GM18520 (cell line): ENCODE measurements around the gene LRRC8D.
A peak's percentile ranks its signal among the peaks of the same experiment; 100 is the strongest.

Experiments
- ATAC-seq: cut with Tn5 transposase; IDR thresholded peaks from one replicate; pipeline ENCODE4 v1.9.1; 2021; ENCODE audit not compliant: unreplicated experiment

The LRRC8D gene

GRCh38 chr1:89832496-89833127, 11.8 kb downstream of the LRRC8D start:
- ATAC-seq, result no peak

DNA sequence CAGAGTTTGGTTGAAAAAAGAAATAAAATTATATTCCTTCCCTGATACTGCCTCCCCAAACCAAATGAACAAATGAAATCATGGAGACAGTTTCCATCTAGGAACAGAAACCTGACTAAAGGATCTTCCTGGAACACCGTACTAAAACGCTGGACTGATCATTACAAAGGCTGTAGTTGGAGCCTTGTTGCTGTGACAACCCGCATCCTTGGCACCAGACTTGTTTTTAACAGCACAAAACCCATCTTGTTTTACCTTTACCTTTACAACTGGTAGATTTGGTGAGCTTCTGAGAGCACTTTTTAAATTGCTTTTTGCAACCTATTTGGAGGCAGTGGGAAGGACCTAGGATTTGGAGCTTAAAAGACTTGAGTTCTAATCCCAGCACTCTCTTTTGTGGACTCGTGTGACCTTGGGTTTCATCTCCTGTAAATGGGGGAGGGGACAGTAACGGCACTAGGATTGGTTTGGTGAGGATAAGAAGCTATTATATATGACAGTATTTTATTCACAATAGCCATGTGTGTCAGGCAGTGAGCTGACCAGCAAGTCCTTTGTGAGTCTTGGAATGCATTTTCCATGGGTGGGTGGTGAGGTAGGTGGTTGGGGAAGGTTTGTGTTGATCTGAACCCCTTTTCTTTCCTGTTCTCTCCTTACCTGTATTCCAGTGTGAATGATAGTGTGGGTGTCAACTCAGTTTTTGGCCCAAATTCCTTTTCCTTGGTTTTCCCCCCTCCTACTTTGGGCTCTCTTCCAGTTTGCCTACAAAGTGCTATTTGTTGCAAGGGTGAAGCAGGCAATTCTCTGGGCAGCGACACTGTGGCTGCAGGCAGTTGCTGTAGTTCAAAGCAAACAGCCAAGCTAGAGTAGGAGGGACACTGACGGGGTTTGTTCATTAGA, 12.6 kb downstream of the LRRC8D start:
- ATAC-seq, result no peak

DNA sequence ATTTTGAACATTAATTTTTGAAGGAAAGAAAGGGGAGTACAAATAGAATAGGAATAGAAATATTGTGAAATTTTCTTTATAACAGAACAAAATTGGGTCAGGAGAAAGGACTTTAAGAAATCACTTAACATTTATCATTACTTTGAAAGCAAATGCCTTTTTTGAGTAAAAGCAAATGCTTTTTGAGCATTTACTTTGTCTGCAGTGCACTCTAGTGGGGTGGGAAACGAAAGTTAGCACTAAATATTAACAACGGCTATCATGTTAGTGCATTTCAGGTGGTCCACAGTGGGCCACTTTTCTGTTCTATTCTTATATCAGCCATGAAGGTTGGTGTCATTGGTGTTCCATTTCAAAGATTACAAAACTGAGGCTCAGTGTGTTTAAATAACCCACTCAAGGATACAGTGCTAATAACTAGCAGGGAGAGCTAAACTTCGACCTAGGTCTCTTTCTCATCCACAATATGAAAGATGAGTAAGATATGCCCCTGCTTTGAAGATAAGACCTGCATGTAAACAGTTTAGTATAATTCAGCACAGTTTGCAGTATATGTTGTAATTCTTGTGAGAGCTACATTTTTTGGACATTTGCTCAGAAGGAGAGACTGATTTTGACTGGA, 13.4 kb downstream of the LRRC8D start:
- ATAC-seq, result no peak

GRCh38 chr1:89836252-89837035, 15.6 kb downstream of the LRRC8D start:
- no peak for ATAC-seq

DNA sequence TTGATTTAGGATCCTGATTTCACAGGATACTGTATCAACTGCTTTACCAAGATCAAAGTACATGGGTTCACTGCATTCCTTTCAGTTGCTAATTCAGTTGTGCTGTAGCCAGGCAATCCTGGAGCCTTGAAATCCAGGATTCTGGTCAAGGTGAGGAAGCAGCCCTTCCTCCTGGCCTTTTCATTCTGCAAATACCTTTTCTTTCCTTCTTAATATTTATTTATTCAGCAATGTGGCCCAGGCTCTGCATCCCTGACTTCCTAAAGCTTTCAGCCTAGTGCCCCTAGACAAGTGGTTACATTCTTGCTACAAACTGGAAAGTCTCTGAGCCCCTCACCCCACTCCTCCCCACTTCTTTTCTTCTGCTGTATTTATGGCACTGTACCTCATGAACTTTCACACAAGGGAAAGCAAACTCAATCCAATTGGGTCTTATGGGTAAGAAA, 16.2 kb downstream of the LRRC8D start:
- no peak for ATAC-seq

DNA sequence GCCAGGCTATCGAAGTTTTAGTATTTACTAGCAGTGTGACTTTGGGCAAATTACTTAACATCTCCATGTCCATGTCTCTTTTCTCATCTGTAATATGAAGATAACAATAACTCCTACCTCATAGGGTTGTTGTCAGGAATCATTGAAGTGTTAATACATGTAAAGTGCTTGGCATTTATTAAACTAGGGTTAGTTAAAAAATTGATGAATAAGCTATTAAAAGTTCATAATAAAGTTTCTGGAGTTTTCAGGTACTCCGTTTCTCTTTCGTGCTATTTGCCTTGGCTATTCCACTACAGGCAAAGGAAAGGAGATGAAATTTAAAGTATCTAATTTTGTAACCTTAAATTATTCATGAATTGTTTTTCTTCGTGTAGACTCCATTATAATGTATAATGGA, 16.7 kb downstream of the LRRC8D start:
- no peak for ATAC-seq

DNA sequence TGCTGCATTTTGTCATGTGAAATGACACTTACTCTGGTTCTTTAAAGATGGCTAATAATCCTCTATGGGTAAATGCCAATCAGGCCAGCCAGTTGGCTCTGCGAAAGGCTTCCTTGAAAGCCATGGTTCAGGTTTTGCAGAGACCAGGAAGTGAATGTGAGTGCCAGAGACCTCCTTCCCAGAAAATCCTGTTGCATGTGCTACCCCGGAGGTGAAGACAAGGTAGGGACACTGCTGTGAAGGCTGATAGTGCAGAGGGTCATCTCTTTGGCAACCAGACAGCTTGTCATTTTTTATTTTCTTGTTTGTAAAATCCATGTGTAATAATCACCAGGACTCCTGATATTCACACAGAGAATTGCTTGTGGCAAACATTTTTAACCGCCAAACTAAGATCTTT, 18.7 kb downstream of the LRRC8D start:
- no peak for ATAC-seq

DNA sequence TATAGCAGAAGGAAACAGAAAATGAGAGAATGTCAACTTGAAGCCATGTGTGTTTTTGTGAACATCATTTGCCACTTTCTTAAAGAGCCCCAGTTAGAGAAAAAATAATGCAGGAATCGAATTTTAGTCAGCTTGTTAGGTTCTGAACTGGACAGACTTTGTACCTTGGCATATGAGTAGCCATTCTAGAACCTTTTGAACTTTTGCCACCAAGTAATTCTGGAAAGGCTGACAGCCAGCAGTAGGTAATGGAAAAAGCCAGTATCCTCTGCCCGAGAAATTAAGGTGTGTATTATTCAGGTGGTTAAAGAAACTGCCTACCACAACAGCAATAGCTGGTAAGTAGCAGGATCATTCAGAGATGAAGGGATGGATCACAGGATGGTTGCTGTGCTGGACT, 20.7 kb downstream of the LRRC8D start:
- ATAC-seq, result no peak

GRCh38 chr1:89842567-89843272, 21.9 kb downstream of the LRRC8D start:
- ATAC-seq, result peak; percentile 20

- peak; percentile 75 for ATAC-seq
Observed at GRCh38 chr1:89843273-89844130, 22.7 kb downstream of the LRRC8D start.

- no peak for ATAC-seq
Observed at GRCh38 chr1:89844241-89844807, 23.5 kb downstream of the LRRC8D start.

GRCh38 chr1:89844860-89845259, 24.0 kb downstream of the LRRC8D start:
- no peak for ATAC-seq

DNA sequence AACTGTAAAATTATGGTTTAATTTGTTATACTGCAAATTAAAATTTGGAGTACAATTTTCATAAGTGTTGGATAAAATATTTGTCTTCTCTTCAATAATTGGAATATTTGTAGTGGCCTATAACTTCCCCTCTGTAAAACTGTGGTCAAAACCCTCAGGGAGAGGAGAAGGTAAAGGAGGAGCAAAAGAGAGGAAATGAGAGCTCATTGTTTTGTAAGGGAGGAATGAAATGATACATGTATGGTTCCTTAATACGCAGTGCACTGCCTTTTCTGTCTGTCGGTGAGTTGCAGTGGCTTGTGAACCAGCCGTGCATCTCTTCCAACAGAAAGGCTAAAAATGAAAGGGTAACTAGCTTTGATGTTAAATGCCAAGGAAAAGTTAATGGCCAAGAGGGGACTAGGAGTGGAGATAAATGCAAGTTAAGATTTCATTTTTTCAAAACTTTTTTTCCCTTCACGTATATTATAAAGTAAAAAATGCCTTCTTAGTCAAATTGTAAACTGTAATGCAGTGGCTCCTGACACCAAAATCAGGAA, 26.4 kb downstream of the LRRC8D start:
- ATAC-seq, result no peak

- no peak for ATAC-seq
Observed at GRCh38 chr1:89850844-89851415, 30.1 kb downstream of the LRRC8D start.

- no peak for ATAC-seq
Observed at GRCh38 chr1:89854140-89854539, 33.3 kb downstream of the LRRC8D start.

- peak; percentile 70 for ATAC-seq
Observed at GRCh38 chr1:89855413-89856123, 34.7 kb downstream of the LRRC8D start.

GRCh38 chr1:89863165-89863830, 42.5 kb downstream of the LRRC8D start:
- ATAC-seq, result no peak
